Gastroesophageal sphincter (tissue), 4 donors: Measurements from ENCODE around the gene GPC1. TPM values are rescaled to one million over a fixed set of nuclear protein-coding genes. Genes with fewer than 3 reads are reported as not detected.
A peak's percentile ranks its signal among the peaks of the same experiment; 100 is the strongest.

Experiments
- ATAC-seq: fragments of 150-250 bp; one replicate; pipeline ENCODE4 v1.9.1; 2016; ENCODE audit warnings: mild to moderate bottlenecking, moderate library complexity
- H3K27ac ChIP-seq, 4 donors: fragments of 200-600 bp; sonication (generic) in 3 of 4; 1 replicate in 3 of 4; 2 replicates in 1 of 4; pipeline ENCODE4 v1.5.1; 2016 to 2019
- H3K27me3 ChIP-seq: fragments of 200-600 bp; sonication (generic); one replicate; pipeline ENCODE4 v1.5.1; 2019
- H3K36me3 ChIP-seq, 2 donors: fragments of 200-600 bp; sonication (generic); one replicate each; pipeline ENCODE4 v1.5.1; 2019; ENCODE audit warnings: control low read depth in 1 of 2
- H3K4me1 ChIP-seq, 3 donors: fragments of 200-600 bp; sonication (generic); 1 replicate in 2 of 3; 2 replicates in 1 of 3; pipeline ENCODE4 v1.5.1; 2016 to 2019; ENCODE audit warnings: control low read depth in 2 of 3
- H3K4me3 ChIP-seq, 2 donors: fragments of 200-600 bp; sonication (generic); one replicate each; pipeline ENCODE4 v1.5.1; 2019; ENCODE audit warnings: mild to moderate bottlenecking in 1 of 2, moderate library complexity in 1 of 2
- H3K9me3 ChIP-seq, 3 donors: fragments of 200-600 bp; sonication (generic); one replicate each; pipeline ENCODE4 v1.5.1; 2017 to 2019; ENCODE audit warnings: control low read depth in 2 of 3
- EP300 ChIP-seq: sonication (generic); formaldehyde crosslinking; IDR thresholded peaks from one replicate; pipeline ENCODE4 v1.6.1; 2017; ENCODE audit warnings: antibody characterized with exemption, mild to moderate bottlenecking
- POLR2A ChIP-seq, 2 donors: fragments of 450-650 bp; IDR thresholded peaks; one replicate each; pipeline ENCODE4 v1.6.1; 2017; ENCODE audit warnings: antibody characterized with exemption in 2 of 2, mild to moderate bottlenecking in 2 of 2, moderate library complexity in 1 of 2
- POLR2AphosphoS5 ChIP-seq: sonication (generic); formaldehyde crosslinking; IDR thresholded peaks from one replicate; pipeline ENCODE4 v1.6.1; 2017; ENCODE audit warnings: antibody characterized with exemption
- WGBS, 2 donors: methylation state at CpG; one replicate each; pipeline ENCODE4 v1.1.5; 2018; ENCODE audit warnings: low coverage in 1 of 2; 5-methylcytosine and 5-hydroxymethylcytosine counted together
- total RNA-seq, 4 donors: library from RNA; depleted of rRNA; stranded (reverse); fragments of >200 nt; gene quantifications; one replicate each; pipeline ENCODE4 v1.1.0, GENCODE V29; 2016
- TF ChIP-seq, protein P1 (sequence below), 4 experiments: fragments of 200-600 bp in 2 of 4; fragments of 450-650 bp in 2 of 4; sonication (generic) in 1 of 4; IDR thresholded peaks; one replicate each; pipeline ENCODE4 v1.5.1; 2017 to 2019; ENCODE audit warnings: antibody characterized with exemption in 4 of 4, mild to moderate bottlenecking in 2 of 4, moderate library complexity in 2 of 4

GPC1 gene
- total RNA-seq, 4 donors from 2014 or later, result 22.5 to 73.9 (median 43.3) TPM

DNA sequence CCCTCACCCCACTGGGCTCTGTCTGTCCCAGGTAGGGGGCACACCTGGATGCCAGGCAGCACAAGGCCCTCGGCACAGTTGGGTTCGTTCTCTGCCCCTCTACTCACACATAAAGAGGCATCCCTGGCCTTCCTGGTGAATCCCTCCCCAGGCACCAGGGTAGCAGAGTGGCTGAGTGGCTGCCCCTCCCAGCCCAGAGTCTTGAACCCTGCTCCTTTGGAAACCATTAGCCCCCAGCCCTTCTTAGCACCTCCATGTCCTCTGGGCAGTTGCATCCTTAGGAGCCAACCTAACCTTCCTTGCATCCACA lies 2.0 kb downstream of the GPC1 start:
- peak overlapping the region in 1 of 2 donors; percentile 88 for H3K4me3 ChIP-seq
- no CpG with 5 or more reads among the region's 2 CpGs for WGBS, 2 donors
- TF ChIP-seq POLR2AphosphoS5, result no peak
- TF ChIP-seq POLR2A (IDR thresholded peaks at IDR 0.05), result no peak
- TF ChIP-seq EP300, result no peak
- TF ChIP-seq, protein P1, sequence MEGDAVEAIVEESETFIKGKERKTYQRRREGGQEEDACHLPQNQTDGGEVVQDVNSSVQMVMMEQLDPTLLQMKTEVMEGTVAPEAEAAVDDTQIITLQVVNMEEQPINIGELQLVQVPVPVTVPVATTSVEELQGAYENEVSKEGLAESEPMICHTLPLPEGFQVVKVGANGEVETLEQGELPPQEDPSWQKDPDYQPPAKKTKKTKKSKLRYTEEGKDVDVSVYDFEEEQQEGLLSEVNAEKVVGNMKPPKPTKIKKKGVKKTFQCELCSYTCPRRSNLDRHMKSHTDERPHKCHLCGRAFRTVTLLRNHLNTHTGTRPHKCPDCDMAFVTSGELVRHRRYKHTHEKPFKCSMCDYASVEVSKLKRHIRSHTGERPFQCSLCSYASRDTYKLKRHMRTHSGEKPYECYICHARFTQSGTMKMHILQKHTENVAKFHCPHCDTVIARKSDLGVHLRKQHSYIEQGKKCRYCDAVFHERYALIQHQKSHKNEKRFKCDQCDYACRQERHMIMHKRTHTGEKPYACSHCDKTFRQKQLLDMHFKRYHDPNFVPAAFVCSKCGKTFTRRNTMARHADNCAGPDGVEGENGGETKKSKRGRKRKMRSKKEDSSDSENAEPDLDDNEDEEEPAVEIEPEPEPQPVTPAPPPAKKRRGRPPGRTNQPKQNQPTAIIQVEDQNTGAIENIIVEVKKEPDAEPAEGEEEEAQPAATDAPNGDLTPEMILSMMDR (IDR thresholded peaks at IDR 0.05), result no peak
- no peak for ATAC-seq
- H3K9me3 ChIP-seq, result no peaks in the 10 kb centered on the region
- peak overlapping the region in 2 of 4 donors; percentile 90 to 97 for H3K27ac ChIP-seq
- H3K4me1 ChIP-seq, result peaks cover 0 to 75% (median 22%) of the 10 kb centered on the region in 3 donors
- H3K27me3 ChIP-seq, result peaks cover 22% of the 10 kb centered on the region
- peaks cover 0 to 8% of the 10 kb centered on the region in 2 donors for H3K36me3 ChIP-seq

DNA sequence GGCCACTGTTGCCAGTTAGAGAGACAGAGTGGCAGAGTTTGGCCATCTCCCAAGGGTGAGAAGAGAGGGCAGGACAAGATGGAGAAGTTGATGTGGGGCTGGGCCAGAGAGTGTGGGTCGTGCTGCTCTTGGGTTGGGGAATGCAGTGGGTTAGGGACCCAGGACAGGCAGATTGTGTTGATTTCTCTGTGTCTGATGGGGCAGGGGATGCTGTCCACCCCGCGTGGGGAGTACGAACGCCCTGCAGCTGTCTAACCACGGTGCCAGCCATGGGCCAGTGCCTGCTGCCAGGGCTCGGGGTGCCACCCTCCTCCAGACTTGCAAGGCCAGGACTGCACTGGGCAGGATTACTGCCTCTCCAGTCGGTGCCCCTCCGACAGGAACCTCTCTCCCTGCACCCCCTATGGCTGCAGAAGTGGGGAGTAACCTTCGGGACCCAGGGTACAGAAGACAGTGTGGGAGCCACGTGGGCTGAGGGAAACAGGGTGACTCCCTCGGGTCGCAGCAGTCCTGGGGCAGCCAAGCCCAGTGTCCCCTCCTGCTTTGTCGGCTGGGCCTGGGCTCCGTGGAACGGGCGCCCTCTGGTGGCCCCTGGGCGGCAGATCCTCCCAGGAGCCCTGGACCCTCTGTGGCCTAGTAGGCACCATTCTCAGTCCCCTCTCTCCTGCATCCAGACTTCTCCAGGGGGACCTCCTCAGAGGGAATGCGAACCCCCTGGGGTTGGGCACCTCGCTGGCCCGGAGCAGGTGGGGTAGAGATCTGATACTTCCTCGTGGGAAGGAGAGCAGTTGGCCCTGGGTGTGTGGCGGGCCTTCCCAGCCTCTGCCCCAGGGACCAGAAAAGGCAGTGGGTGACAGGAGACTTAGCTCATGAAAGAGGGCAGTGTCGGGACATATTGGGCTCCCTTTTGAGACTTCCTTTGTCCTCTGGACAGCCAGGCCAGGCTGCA lies 2.7 kb downstream of the GPC1 start:
- H3K4me1 ChIP-seq, result peaks cover 0 to 75% (median 22%) of the 10 kb centered on the region in 3 donors
- H3K9me3 ChIP-seq, result no peaks in the 10 kb centered on the region
- H3K36me3 ChIP-seq, result peaks cover 0 to 8% of the 10 kb centered on the region in 2 donors
- peaks cover 22% of the 10 kb centered on the region for H3K27me3 ChIP-seq
- TF ChIP-seq EP300 (no peak), POLR2A (IDR thresholded peaks at IDR 0.05) (no peak), POLR2AphosphoS5 (peak; percentile 14)
- TF ChIP-seq, protein P1 (IDR thresholded peaks at IDR 0.05), result peak in 3 of 4 experiments; percentile 92 to 98 (median 93)
- H3K4me3 ChIP-seq, result peak overlapping the region in 1 of 2 donors; percentile 88
- peak overlapping the region in 2 of 4 donors; percentile 90 to 97 for H3K27ac ChIP-seq
- ATAC-seq, result peak; percentile 28
- 0 to 24% methylated on average over 1 to 6 of the region's 24 CpGs for WGBS, 2 donors

DNA sequence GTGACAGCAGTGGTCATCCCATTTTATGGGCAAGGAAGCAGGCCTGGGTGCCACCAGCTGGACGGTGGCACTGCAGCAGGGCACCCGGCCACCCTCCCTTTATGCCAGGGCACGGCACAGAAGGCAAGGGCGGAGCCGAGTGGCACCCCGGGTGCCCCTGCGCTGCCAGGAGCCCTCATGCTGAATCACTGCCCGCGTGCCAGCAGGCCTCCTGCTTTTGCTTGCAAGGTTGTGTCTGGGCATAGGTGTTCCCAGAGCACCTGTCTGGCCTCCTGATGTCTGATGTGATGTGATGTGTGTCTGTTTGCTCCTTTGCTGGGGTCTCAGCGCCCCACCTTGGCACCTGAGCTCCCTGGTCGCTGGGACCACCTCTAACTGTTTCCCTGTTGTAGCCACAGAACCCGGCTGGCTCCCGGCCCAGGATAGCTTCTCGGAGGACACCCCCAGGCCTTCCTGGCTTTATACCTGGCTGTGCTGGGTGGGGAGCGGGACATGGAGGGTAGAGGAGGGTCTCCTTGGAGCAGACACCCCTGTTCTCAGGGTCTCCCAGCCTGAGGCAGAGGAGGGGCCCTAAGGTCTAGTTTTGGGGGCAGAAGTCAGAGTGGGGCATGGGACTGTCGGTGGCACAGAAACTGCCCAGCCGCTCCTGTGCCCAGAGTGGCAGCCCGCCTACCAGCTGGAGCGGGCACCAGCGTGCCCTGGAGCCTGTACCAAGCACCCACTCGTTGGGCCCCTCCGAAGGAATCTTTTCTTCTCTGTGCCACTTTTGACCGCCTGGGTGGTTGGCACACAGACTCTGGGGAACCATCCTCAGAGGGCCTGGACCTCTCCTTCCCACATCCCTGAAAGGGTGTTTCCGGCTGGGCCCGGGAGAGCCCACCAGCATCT lies 3.6 kb downstream of the GPC1 start:
- H3K4me3 ChIP-seq, result no peak overlapping the region
- peak overlapping the region in 1 of 4 donors; percentile 90 for H3K27ac ChIP-seq
- peaks cover 22% of the 10 kb centered on the region for H3K27me3 ChIP-seq
- H3K9me3 ChIP-seq, result no peaks in the 10 kb centered on the region
- no peak for TF ChIP-seq EP300
- TF ChIP-seq POLR2AphosphoS5, result no peak
- TF ChIP-seq POLR2A (IDR thresholded peaks at IDR 0.05), result no peak
- TF ChIP-seq, protein P1 (IDR thresholded peaks at IDR 0.05), result no peak
- H3K36me3 ChIP-seq, result peaks cover 0 to 8% of the 10 kb centered on the region in 2 donors
- H3K4me1 ChIP-seq, result peaks cover 0 to 69% (median 22%) of the 10 kb centered on the region in 3 donors
- no peak for ATAC-seq
- 80 to 100% methylated on average over 2 of the region's 25 CpGs for WGBS, 2 donors

DNA sequence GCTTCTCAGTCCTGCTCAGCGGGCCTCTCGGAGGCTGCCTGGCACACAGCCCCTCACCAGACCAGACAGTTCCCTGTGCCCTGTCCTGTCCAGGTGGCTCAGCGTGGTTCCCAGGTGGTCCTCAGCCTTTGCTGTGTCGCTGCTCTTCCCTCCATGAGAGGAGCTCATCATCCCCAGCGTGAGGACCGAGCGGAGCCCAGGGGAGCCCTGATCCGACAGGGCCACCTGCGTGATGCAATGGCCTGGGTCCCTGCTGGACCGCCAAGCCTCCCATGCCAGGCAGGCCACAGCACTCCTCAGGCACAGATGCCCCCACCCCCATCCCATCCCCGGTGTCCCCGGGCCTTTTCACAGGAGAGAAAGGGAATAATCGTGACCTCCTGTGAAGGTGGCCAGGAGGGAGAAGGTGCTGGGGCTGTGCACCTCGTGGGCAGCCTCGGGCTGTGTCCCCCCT lies 4.3 kb downstream of the GPC1 start:
- ATAC-seq, result no peak
- no peaks in the 10 kb centered on the region for H3K9me3 ChIP-seq
- H3K36me3 ChIP-seq, result peaks cover 0 to 11% of the 10 kb centered on the region in 2 donors
- H3K4me1 ChIP-seq, result peaks cover 0 to 62% (median 15%) of the 10 kb centered on the region in 3 donors
- peaks cover 22% of the 10 kb centered on the region for H3K27me3 ChIP-seq
- TF ChIP-seq EP300 (no peak), POLR2AphosphoS5 (no peak), POLR2A (IDR thresholded peaks at IDR 0.05) (no peak)
- TF ChIP-seq, protein P1 (IDR thresholded peaks at IDR 0.05), result no peak
- WGBS, 2 donors, result 80% methylated on average over 2 of the region's 15 CpGs; no CpG with 5 or more reads in 1 of the 2 donors
- H3K4me3 ChIP-seq, result no peak overlapping the region
- no peak overlapping the region for H3K27ac ChIP-seq
